GM19438 (cell line): Measurements from ENCODE around the gene MAP2K5.
"Not testable (repeated sequence)": the region's sequence is repeated elsewhere in the genome, so short reads cannot be mapped to it uniquely, and the experiment has no call there.

Experiments
- ATAC-seq: cut with Tn5 transposase; IDR thresholded peaks from one replicate; pipeline ENCODE4 v1.9.1; 2021; ENCODE audit warnings: low read depth; ENCODE audit not compliant: unreplicated experiment

MAP2K5 gene

DNA sequence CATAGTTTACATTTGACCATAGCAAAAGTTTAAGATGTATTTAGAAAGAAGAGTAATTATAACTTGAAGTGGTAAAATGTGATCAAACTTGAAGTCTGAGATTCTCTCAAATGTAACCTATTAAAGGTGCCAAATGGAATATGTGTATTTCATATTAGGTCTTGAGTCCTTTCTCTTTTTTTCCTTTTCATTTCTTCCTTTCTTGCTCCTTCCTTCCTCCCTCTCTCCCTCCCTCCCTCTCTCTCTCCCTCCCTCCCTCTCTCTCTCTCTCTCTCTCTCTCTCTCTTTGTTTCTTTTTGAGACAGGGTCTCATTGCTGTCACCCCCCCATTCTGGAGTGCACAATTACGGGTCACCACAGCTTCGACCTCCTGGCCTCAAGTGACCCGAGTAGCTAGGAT lies 47.7 kb downstream of the MAP2K5 start:
- ATAC-seq = no peak

DNA sequence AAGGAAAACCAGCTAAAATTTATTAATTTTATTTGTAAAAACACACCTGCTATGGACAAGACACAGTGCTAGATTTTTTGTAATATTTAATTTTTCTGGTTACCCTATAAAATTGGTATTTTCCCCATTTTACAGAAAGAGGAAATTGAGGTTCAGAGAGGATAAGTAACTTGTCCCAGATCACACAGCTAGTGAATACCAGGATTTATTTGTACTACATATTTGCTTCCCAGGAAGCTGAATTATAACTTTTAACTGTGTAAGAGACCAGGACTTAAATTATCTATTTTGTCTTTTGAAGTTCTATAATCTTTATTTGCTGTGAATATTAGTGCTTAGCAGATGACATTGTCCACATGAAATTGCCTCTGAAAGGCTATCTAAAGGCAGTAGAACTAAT lies 49.7 kb downstream of the MAP2K5 start:
- ATAC-seq = no peak

DNA sequence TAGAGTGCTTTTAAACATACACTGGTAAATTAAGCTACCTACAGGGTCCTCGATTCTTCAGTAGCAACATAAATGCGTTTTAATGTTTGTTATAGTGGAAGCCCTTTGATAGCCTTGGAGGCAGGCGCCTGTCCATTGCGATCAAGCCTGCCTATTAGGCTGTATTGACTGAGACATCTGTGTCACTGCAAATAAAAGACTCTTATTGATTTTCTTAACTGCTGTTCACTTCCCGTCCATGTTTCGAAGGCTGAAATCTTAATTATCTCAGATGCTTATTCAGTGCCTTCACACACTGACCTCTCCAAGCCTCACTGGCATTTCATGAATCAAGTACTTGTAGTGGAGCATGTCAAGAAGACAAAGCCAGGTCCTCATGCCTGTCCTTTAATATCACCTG lies 51.1 kb downstream of the MAP2K5 start:
- no peak for ATAC-seq

DNA sequence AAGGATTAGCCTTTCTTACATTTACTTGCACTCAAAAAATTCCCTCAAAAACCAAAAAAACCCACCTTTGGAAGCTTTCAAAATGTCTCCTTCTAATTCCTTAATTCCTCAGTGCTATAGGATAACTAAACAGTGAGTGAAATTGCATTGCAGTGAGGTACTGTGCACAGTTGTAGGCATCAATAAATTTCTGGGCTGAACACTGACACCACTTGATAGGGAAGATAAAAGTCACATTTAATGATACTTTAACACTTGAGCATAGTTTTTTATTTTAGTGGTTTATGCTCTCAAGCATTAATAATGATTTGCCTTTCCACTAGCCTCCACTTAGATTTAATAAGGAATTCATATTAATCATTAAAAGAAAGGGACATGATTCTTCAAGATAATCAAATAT lies 52.3 kb downstream of the MAP2K5 start:
- ATAC-seq = no peak

DNA sequence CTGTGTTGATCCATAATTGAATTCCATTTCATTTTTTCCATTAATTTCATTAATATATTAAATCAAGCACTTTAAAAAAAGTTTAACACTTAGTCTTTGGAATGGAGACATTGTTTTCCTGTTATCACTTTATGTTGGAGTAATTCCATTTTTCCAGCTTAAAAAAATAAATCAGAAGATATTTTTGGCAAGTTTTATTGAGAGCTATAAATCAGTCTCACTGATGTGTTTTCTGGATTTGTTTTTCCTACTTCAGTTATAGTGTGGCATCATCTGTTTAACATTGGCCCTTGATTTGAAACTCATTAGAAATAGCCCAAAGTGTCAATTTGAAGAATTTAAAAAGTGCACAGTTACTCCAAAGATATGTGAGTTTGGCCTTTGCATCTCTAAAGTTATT lies 53.1 kb downstream of the MAP2K5 start:
- ATAC-seq = no peak

DNA sequence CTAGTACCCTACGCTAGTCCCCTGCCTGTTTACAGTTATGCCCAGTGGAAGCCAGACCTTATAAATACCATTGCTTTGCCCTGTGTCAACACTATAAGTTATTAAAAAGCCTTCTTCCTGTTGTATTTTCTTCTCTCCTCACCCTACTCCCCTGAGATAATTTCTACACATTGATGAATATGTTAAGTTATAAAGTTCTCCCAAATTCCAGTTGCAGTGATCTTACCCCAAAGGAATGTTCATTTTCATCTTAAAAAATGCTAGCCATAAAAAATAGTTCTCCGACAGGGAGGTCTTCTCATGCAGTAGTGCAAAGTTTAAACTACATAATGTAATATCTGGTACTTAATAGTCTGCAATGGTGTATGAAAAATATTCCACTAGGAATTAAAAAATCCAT lies 58.6 kb downstream of the MAP2K5 start:
- ATAC-seq = no peak

DNA sequence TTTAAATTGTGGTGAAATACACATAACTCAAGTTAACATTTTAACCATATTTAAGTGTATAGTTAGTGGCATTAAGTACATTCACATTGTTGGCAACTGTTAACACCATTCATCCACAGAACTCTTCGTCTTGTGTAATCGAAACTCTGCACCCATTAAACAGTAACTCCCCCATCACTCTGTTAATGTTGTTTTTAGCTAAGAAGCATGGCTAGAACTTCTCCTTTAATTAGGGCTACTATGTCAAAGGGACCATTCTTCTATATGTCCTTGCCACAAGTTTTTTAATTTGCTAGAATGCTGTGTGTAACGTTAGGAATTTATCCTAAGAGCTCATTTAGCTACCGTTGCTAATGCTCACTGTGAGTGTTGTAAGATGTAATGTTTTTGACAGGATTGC lies 60.6 kb downstream of the MAP2K5 start:
- no peak for ATAC-seq

DNA sequence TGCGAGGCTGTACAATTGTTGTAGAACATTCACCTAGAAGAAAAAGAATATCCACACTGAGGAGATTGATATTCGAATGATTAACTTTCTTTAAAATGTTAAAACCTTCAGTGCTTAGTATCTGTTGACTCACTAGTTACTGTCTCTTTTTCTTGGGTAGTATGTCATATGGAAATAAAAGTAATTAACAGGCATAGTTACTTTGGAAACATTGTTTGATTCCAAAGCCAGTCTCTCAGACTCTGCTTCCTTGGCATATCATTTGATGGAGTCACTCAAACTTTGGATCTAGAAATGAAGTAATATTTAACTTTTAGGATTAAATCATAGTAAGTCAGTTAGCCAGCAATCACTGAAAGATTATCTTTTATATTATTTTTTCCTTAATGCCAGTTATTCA lies 63.4 kb downstream of the MAP2K5 start:
- no peak for ATAC-seq

DNA sequence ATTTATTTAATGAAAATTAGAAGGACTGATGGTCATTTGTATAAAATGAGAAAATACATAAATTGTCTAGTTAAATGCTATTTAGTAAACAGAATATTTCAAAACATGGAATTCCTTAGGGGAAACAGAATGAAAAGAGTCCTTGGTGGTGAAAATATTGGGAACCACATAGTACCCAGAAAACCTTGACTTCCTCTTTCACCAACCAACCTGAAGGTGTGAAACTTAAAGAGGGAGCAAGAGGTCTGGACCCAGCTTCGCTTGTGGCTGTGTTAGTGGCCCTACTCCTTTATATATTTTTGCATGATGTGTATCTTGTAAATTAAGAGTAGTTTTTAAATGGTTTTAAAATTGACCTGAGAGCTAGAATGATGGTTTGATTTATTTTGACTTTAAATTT lies 64.2 kb downstream of the MAP2K5 start:
- no peak for ATAC-seq

DNA sequence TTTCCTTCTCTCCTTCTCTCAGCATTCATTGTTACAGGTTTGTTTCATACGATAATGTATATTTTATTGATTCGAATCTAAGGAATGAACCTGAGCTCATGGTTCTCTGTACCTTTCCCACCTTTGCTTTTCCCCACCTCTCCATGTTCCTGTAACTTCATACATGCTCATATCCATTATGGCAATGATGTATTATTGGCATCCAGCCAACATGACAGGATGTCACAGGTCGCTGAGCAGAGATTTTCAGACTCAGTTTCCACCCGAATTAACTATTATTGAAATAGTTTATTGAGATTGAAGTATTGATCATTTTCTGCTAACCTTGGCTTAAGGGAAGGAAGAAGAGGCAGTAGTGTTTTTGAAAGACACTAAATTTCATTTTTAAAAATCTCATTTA lies 64.8 kb downstream of the MAP2K5 start:
- ATAC-seq = no peak

DNA sequence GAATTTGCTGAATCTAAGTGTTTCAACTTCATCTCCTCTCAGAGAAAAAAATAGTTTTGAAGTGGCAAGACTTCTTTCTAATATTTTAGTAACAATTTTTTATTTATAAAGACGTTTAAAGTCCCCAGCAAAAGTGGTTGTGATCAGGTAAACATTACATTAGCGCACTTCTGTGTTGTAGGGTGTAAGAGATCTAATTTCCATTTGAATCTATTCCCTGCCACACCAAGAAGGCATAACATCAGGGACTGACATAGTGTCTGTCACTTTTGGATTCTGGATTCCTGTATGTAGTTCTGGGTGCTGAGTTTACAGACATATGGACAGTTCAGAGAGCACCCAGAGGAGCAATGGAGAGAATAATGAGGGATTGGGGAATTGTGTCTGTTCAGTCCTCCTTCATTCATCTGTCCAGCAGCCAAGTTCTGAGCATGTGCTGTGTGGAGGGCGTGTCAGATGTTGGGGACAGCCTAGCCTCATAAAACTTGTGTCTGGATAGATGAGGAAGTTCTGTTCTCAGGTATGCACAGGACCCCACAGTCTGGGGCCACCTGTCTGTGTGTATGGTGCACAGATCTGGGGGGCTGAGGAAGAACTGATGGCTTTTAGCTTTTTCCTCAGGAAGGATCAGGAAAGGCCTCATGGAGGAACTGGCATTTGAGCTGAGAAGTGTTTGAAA lies 65.6 kb downstream of the MAP2K5 start:
- ATAC-seq = no peak

DNA sequence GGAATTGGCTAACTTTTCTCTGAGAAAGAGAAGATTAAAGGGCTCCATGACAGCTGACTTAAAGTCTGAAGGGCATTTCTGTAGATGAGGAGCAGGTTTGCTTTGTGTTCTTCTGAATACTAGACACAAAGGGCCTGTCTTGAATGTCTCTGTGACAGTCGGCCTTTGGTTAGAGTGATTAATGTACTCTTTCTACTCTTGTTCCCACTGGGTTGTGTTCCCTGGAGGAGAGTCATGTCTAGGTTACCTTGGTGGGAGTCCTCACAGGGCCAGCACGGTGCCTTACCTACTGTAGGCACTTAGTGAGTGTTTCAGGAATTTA lies 66.1 kb downstream of the MAP2K5 start:
- ATAC-seq = no peak

DNA sequence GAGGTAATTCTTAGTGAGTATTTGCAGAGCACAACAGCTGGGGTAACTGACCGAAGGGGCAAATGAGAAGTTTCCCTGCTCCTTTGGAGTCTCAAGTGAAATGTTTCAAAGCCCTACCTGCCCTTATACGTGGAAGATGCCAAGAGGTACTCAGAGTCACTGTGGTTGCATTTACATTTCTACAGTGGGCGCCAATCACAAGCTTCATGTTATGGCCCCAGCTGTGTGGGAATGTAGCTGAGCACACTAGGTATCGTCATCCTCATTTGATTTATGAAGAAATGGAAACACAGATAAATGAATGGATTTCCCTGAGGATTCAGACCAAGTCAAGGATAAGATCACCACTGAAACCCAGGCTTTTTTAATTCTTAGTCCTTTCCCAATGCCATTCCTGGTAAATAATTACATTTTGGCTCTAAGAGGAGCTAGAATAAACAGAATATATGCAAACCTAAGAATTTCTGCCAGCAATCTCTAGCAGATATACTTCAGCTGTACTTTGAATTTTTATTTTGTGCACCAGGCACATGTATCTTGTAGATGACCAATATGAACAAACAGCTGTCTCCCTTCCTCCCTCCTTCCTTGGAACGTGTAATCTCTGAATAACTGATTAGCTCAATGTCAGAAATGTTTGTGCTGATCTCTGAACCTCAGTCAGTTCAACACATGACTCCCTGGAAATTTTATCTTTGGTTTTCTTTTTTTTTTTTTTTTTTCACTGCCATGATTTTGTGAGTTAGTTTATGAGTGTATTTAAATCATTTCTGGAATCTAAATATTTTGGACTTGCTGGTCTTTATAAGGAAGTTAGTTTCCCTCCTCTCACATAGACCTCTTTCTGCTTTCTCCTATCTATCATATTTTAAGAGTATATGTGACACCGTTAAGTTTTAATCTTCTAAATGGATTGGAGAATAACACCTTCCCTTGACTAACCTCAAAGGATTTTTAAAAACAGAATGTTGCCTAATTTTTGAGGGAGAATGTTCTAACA lies 69.2 kb downstream of the MAP2K5 start:
- ATAC-seq = no peak

DNA sequence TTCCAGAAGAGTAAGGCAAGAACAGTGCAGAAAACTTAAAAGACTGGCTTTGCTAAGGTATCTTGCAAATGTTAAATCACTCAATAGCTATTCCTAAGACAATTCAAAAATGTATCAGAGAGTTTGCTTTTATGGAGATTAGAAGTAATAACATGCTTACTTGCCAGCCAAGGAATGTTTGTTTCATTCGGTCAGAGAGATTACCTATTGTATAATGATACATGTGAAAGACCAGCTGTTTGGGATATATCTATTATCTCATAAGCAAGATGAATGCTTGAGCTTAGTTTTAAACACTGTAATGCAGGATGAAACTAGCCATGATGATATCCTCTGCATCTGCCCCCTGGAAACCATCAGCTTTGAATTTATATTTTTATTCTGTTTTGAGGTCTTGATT lies 70.7 kb downstream of the MAP2K5 start:
- no peak for ATAC-seq

DNA sequence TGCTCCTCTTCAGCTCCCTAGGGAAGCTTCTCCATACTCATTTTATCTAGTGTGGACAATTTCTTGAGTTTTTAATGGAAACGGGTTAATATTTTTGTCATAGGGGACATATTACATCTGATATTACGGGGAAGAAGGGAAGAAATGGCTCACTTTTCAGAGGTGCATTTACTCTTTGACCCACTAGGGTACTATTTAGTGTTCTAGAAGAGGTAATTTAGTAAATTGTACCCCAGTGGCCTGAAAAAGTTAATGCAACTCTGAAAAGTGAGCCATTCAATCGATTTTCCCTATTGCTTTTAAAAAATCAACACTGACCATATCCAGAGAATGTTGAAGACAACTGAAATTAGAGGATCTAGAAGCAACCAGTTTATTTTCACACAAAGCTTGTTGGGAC lies 71.2 kb downstream of the MAP2K5 start:
- ATAC-seq = no peak

DNA sequence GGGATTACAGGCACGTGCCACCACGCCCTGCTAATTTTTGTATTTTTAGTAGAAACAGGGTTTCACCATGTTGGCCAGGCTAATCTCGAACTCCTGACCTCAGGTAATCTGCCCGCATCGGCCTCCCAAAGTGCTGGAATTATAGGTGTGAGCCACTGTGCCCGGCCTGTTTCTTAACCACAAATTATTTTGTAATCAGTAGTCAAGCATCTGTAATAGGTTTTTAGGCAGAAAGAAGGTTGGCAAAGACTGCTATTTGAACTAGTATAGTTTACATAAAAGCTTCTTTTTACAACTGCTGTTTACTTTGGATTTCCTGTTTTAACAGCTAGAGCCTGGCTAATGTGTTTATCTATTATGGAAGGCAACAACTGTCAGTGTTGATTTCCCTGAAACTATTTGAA lies 72.6 kb downstream of the MAP2K5 start:
- not testable (repeated sequence) for ATAC-seq

DNA sequence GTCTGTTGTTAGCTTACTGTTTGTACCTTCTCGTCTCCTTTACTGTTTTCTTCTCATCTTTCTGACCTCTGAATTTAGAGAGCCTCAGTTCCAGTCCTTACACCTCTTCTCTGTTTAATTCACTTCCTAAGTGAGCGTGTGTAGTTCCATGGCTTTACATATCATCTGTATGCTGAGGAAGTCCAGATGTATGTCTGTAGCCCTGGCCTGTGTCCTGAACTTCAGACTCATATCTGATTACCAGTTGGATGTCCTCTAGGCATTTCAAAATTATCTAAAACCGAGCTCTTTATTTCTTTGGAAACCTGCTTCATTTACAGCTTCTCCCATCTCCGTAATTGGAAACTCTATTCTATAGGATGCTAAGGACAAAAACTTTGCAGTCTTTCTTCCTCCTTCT lies 75.8 kb downstream of the MAP2K5 start:
- no peak for ATAC-seq

DNA sequence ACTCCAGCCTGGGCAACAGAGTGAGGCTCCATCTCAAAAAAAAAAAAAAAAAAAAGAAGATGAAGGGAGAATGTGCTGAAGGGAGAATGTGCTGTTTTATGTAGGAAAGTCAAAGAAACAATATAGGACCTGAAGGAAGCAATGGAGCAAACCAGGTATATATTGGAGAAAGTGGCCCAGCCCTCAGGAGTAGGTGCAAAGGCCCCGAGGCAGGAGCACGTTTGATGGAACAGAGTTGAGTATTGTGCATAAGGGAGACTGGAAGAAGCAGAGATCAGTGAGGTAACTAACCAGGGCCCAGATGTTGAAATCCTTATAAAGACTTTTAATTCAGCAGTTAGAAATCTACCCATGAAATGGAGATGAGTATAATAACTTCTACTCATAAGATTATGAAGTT lies 79.6 kb downstream of the MAP2K5 start:
- no peak for ATAC-seq

DNA sequence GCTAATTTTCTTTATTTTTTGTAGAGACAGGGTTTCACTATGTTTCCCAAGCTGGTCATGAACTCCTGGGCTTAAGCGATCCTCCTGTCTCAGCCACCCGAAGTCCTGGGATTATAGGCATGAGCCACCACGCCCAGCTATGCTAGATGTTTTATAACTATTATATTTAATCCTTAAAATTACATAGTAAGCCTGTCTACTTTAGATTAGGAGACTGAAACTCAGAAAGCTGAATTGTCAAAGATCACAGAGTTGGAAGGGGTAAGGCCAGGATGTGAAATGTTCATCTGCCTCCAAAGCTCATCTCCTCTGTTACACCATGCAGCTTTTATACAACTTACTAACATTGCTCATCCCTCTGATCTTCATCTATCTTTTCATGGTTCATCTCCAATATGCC lies 89.8 kb downstream of the MAP2K5 start:
- no peak for ATAC-seq

DNA sequence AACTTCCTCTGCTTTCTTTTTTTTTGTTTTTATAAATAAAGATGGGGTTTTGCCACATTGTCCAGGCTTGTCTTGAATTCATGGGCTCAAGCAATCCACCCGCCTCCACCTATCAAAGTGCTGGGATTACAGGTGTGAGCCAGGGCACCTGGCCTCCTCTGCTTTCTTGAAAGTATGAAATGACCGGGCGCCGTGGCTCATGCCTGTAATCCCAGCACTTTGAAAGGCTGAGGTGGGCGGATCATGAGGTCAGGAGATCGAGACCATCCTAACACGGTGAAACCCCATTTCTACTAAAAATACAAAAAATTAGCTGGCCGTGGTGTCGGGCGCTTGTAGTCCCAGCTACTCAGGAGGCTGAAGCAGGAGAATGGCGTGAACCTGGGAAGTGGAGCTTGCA lies 93.4 kb downstream of the MAP2K5 start:
- ATAC-seq = not testable (repeated sequence)

DNA sequence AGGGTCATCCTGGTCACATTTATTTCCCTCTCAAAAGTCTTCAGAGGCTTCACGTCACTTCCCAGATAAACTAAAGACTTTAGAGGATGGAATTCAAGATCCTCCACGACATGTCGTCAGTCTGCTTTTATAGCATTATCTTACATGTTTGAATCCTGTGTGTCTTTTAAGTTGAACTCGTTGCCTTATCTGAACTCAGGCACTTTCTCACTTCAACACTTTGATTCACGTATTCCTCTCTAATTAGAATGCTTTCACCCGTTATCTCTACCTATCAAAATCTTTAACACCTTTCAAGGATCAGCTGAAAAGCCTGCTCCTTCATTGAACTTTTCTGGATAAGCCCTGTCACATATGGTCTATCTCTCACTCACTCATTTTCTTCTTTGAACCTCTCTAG lies 97.1 kb downstream of the MAP2K5 start:
- ATAC-seq = no peak

DNA sequence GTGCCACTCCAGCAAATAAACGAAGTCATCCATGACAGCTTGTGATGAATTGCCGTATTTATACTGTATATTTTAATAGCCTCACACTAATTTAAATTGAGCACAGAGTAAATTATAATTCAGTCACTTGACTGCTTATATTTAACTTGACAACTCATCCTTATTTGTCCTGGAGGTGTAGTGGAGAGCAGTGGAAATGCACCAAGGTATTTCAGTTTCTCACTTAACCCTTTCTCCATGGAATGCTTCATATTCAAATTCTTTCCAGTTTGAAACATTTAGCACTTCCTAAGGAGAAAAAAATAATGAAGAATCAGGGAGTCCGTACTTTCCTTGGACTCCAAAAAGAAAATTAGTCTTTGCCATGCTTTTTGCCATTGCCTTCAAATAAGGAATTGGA lies 99.0 kb downstream of the MAP2K5 start:
- ATAC-seq = no peak
